Measurements from ENCODE around the gene SLC13A4.

DNA sequence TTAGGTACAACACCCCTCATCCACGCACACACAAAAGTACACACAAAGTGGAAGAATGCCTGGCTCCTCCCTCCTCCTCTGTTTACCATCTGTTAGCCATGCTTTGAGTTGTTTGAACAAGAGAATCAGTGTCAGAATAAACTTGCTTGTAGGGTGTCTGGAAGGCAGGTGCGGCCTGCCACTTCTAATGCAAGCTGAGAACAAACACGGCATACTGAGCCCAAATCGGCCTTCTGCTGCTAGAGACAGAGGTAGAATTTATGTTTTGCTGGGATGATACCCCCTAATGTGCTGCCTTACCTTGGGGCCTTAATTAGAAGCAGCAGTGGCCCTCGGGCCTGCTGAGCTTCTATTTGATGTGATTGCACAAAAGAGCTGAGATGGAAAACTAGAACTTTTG is 45.5 kb upstream of the SLC13A4 start:
- TF ChIP-seq CTCF (IDR thresholded peaks at IDR 0.05) (no peak), POLR2AphosphoS5 (IDR thresholded peaks at IDR 0.05) (no peak), POLR2A (IDR thresholded peaks at IDR 0.05) (no peak)

All from breast epithelium (tissue), 3 donors.